ENCODE measurements around the gene ZMIZ2. TPM values are rescaled to one million over a fixed set of nuclear protein-coding genes. Genes with fewer than 3 reads are reported as not detected.
A peak's percentile ranks its signal among the peaks of the same experiment; 100 is the strongest.
"Not testable (repeated sequence)": the region's sequence is repeated elsewhere in the genome, so short reads cannot be mapped to it uniquely, and the experiment has no call there.

Gene ZMIZ2
- total RNA-seq, 2 experiments from 2014 or later: 77.8 to 80.7 TPM

GRCh38 chr7:44798649-44799305 is 50.1 kb downstream of the ZMIZ2 start:
- DNase-seq (no peak), ATAC-seq (no peak)
- H3K27ac Mint-ChIP-seq: peak overlapping the region; percentile 68
- no peaks in the 10 kb centered on the region for H3K27me3 Mint-ChIP-seq (ENCODE audit: low read depth)
- H3K4me1 Mint-ChIP-seq (ENCODE audit: low read depth): peaks cover 36% of the 10 kb centered on the region
- peaks cover 61% of the 10 kb centered on the region for H3K36me3 Mint-ChIP-seq (ENCODE audit: low read depth)
- H3K9me3 Mint-ChIP-seq (ENCODE audit: insufficient read depth): no peaks in the 10 kb centered on the region
- POLR2A ChIA-PET: interaction anchor here (0.5 to 3.1 kb wide), 19 partner anchors 9 to 225 kb away, joined by 3 to 43 read pairs (median 5); partner anchors contain the start of genes DDX56, H2AZ2, OGDH and PURB
- peak overlapping the region; percentile 94 for H3K4me3 Mint-ChIP-seq
- CTCF ChIA-PET: interaction anchor here (0.6 to 3.1 kb wide), 13 partner anchors 27 to 397 kb away, joined by 3 to 26 read pairs (median 3); partner anchors contain the start of genes H2AZ2 and TMED4

GRCh38 chr7:44799939-44800338 is 51.3 kb downstream of the ZMIZ2 start:
- Mint-ChIP-seq H3K9me3 (ENCODE audit: insufficient read depth) (no peaks in the 10 kb centered on the region), H3K4me3 (peak overlapping the region; percentile 15), H3K36me3 (ENCODE audit: low read depth) (peaks cover 65% of the 10 kb centered on the region), H3K27me3 (ENCODE audit: low read depth) (no peaks in the 10 kb centered on the region), H3K27ac (peak overlapping the region; percentile 20), H3K4me1 (ENCODE audit: low read depth) (peaks cover 36% of the 10 kb centered on the region)
- DNase-seq (no peak), ATAC-seq (no peak)
- ChIA-PET CTCF (no interaction called here), POLR2A (no interaction called here)

GRCh38 chr7:44801890-44802289 is 53.2 kb downstream of the ZMIZ2 start:
- no peak for ATAC-seq
- no peaks in the 10 kb centered on the region for H3K27me3 Mint-ChIP-seq (ENCODE audit: low read depth)
- ChIA-PET POLR2A (interaction anchor here (0.6 to 1.1 kb wide), 3 partner anchors 23 to 51 kb away, joined by 3 to 5 read pairs (median 4); partner anchors contain the start of gene H2AZ2), CTCF (no interaction called here)
- H3K4me1 Mint-ChIP-seq (ENCODE audit: low read depth): peaks cover 28% of the 10 kb centered on the region
- no peaks in the 10 kb centered on the region for H3K9me3 Mint-ChIP-seq (ENCODE audit: insufficient read depth)
- no peak for DNase-seq
- peaks cover 68% of the 10 kb centered on the region for H3K36me3 Mint-ChIP-seq (ENCODE audit: low read depth)
- H3K4me3 Mint-ChIP-seq: no peak overlapping the region
- H3K27ac Mint-ChIP-seq: no peak overlapping the region

GRCh38 chr7:44802418-44803025 is 53.9 kb downstream of the ZMIZ2 start:
- Mint-ChIP-seq H3K9me3 (ENCODE audit: insufficient read depth) (no peaks in the 10 kb centered on the region), H3K27ac (no peak overlapping the region), H3K4me1 (ENCODE audit: low read depth) (peaks cover 28% of the 10 kb centered on the region), H3K27me3 (ENCODE audit: low read depth) (no peaks in the 10 kb centered on the region), H3K4me3 (no peak overlapping the region), H3K36me3 (ENCODE audit: low read depth) (peaks cover 62% of the 10 kb centered on the region)
- ChIA-PET POLR2A (interaction anchor here (0.6 to 1.1 kb wide), 3 partner anchors 22 to 52 kb away, joined by 3 to 5 read pairs (median 4); partner anchors contain the start of gene H2AZ2), CTCF (no interaction called here)
- no peak for ATAC-seq
- no peak for DNase-seq

GRCh38 chr7:44803828-44804519 is 55.3 kb downstream of the ZMIZ2 start:
- ATAC-seq; CTCF ChIA-PET; H3K27ac Mint-ChIP-seq; H3K9me3 Mint-ChIP-seq (ENCODE audit: insufficient read depth); H3K27me3 Mint-ChIP-seq (ENCODE audit: low read depth); DNase-seq; POLR2A ChIA-PET; H3K4me3 Mint-ChIP-seq: not testable (repeated sequence)
- peaks cover 49% of the 10 kb centered on the region for H3K36me3 Mint-ChIP-seq (ENCODE audit: low read depth)
- peaks cover 23% of the 10 kb centered on the region for H3K4me1 Mint-ChIP-seq (ENCODE audit: low read depth)

- no peaks in the 10 kb centered on the region for H3K27me3 Mint-ChIP-seq (ENCODE audit: low read depth)
- ChIA-PET POLR2A (interaction anchor here (0.6 to 1.1 kb wide), 4 partner anchors 13 to 196 kb away, joined by 3 read pairs; no protein-coding TSS in a partner anchor), CTCF (interaction anchor here (0.7 kb wide), 1 partner anchor 97 kb away, joined by 3 read pairs; no protein-coding TSS in a partner anchor)
- peak; percentile 27 for ATAC-seq
- H3K4me1 Mint-ChIP-seq (ENCODE audit: low read depth): peaks cover 9% of the 10 kb centered on the region
- peaks cover 32% of the 10 kb centered on the region for H3K36me3 Mint-ChIP-seq (ENCODE audit: low read depth)
- H3K9me3 Mint-ChIP-seq (ENCODE audit: insufficient read depth): no peaks in the 10 kb centered on the region
- H3K4me3 Mint-ChIP-seq: no peak overlapping the region
- H3K27ac Mint-ChIP-seq: peak overlapping the region; percentile 25
- DNase-seq: no peak
Measured at GRCh38 chr7:44805950-44806349, 57.3 kb downstream of the ZMIZ2 start.

GRCh38 chr7:44808914-44809393 is 60.3 kb downstream of the ZMIZ2 start:
- H3K9me3 Mint-ChIP-seq (ENCODE audit: insufficient read depth): no peaks in the 10 kb centered on the region
- peaks cover 7% of the 10 kb centered on the region for H3K36me3 Mint-ChIP-seq (ENCODE audit: low read depth)
- no peak overlapping the region for H3K4me3 Mint-ChIP-seq
- H3K27ac Mint-ChIP-seq: no peak overlapping the region
- DNase-seq (no peak), ATAC-seq (no peak)
- H3K4me1 Mint-ChIP-seq (ENCODE audit: low read depth): no peaks in the 10 kb centered on the region
- no peaks in the 10 kb centered on the region for H3K27me3 Mint-ChIP-seq (ENCODE audit: low read depth)
- ChIA-PET CTCF (no interaction called here), POLR2A (interaction anchor here (1.3 kb wide), 1 partner anchor 11 kb away, joined by 5 read pairs; no protein-coding TSS in a partner anchor)

- H3K27me3 Mint-ChIP-seq (ENCODE audit: low read depth): no peaks in the 10 kb centered on the region
- no peaks in the 10 kb centered on the region for H3K9me3 Mint-ChIP-seq (ENCODE audit: insufficient read depth)
- CTCF ChIA-PET: no interaction called here
- H3K4me1 Mint-ChIP-seq (ENCODE audit: low read depth): no peaks in the 10 kb centered on the region
- POLR2A ChIA-PET: interaction anchor here (0.6 kb wide), 1 partner anchor 11 kb away, joined by 3 read pairs; no protein-coding TSS in a partner anchor
- H3K4me3 Mint-ChIP-seq: no peak overlapping the region
- H3K36me3 Mint-ChIP-seq (ENCODE audit: low read depth): no peaks in the 10 kb centered on the region
- no peak for ATAC-seq
- DNase-seq: no peak
- H3K27ac Mint-ChIP-seq: no peak overlapping the region
Measured at GRCh38 chr7:44811093-44811492, 62.4 kb downstream of the ZMIZ2 start.

GRCh38 chr7:44811571-44811970 is 62.9 kb downstream of the ZMIZ2 start:
- H3K27ac Mint-ChIP-seq: no peak overlapping the region
- no peaks in the 10 kb centered on the region for H3K9me3 Mint-ChIP-seq (ENCODE audit: insufficient read depth)
- ChIA-PET CTCF (no interaction called here), POLR2A (interaction anchor here (0.8 to 1.1 kb wide), 2 partner anchors 13 to 14 kb away, joined by 3 to 4 read pairs; no protein-coding TSS in a partner anchor)
- no peaks in the 10 kb centered on the region for H3K4me1 Mint-ChIP-seq (ENCODE audit: low read depth)
- no peak overlapping the region for H3K4me3 Mint-ChIP-seq
- no peaks in the 10 kb centered on the region for H3K36me3 Mint-ChIP-seq (ENCODE audit: low read depth)
- DNase-seq (no peak), ATAC-seq (no peak)
- no peaks in the 10 kb centered on the region for H3K27me3 Mint-ChIP-seq (ENCODE audit: low read depth)

- Mint-ChIP-seq H3K27ac (no peak overlapping the region), H3K4me3 (no peak overlapping the region), H3K4me1 (ENCODE audit: low read depth) (no peaks in the 10 kb centered on the region), H3K9me3 (ENCODE audit: insufficient read depth) (no peaks in the 10 kb centered on the region), H3K36me3 (ENCODE audit: low read depth) (no peaks in the 10 kb centered on the region), H3K27me3 (ENCODE audit: low read depth) (no peaks in the 10 kb centered on the region)
- POLR2A ChIA-PET: no interaction called here
- CTCF ChIA-PET: interaction anchor here (0.6 kb wide), 1 partner anchor 43 kb away, joined by 3 read pairs; no protein-coding TSS in a partner anchor
- ATAC-seq (no peak), DNase-seq (no peak)
Measured at GRCh38 chr7:44814919-44815318, 66.3 kb downstream of the ZMIZ2 start.

GRCh38 chr7:44819292-44819691 is 70.6 kb downstream of the ZMIZ2 start:
- H3K4me3 Mint-ChIP-seq: no peak overlapping the region
- no peak for ATAC-seq
- peaks cover 6% of the 10 kb centered on the region for H3K36me3 Mint-ChIP-seq (ENCODE audit: low read depth)
- no peaks in the 10 kb centered on the region for H3K27me3 Mint-ChIP-seq (ENCODE audit: low read depth)
- no peaks in the 10 kb centered on the region for H3K9me3 Mint-ChIP-seq (ENCODE audit: insufficient read depth)
- CTCF ChIA-PET: no interaction called here
- DNase-seq: no peak
- H3K4me1 Mint-ChIP-seq (ENCODE audit: low read depth): no peaks in the 10 kb centered on the region
- POLR2A ChIA-PET: interaction anchor here (1.2 kb wide), 1 partner anchor 14 kb away, joined by 3 read pairs; no protein-coding TSS in a partner anchor
- H3K27ac Mint-ChIP-seq: no peak overlapping the region
